Adipose tissue (tissue), 3 donors: ENCODE data around the gene SESN1. TPM values are rescaled to one million over a fixed set of nuclear protein-coding genes. Genes with fewer than 3 reads are reported as not detected.
A peak's percentile ranks its signal among the peaks of the same experiment; 100 is the strongest.
"Not testable (repeated sequence)": the region's sequence is repeated elsewhere in the genome, so short reads cannot be mapped to it uniquely, and the experiment has no call there.

Experiments used
- H3K27ac ChIP-seq: one replicate; pipeline ENCODE4 v1.5.1; 2013; ENCODE audit warnings: low read depth, low read length
- WGBS, 3 donors: extraction: QIAGEN DNeasy Blood & Tissue Kit; methylation state at CpG; one replicate each; pipeline ENCODE4 v1.1.7; 2013; 5-methylcytosine and 5-hydroxymethylcytosine counted together
- polyA plus RNA-seq, 3 donors: library from polyadenylated mRNA; stranded (reverse); fragments of 200-250 nt; gene quantifications; one replicate each; pipeline ENCODE4 v1.2.3, GENCODE V29; 2013
- donor health status: healthy with polysubstance abuse.
- donor health status: Bipolar disorder and iron deficiency.
- donor health status: healthy.

The SESN1 gene
- polyA plus RNA-seq, 3 donors: 15.9 to 61.6 (median 19.5) TPM

DNA sequence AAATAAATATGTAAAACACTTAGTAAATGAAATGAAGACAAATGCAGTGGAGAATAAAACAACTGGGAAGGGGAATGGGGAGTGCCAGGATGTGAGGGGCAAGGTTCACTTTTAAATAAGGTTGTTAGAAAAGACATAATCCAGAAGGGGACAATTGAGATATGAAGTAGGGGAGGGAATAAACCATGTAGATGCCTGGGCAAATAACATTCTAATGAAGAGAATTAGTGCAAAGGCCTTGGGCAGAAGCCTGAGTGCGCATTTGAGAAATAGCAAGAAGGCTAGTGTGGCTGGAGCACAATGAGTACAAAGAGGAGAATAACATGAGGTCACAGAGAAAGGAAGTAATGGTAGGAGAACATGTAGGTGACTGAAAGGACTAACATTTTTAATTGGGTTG is 3.0 kb upstream of the SESN1 start:
- H3K27ac ChIP-seq: no peak overlapping the region
- 91 to 100% (median 94%) methylated on average over 1 of the region's 1 CpG for WGBS, 3 donors

DNA sequence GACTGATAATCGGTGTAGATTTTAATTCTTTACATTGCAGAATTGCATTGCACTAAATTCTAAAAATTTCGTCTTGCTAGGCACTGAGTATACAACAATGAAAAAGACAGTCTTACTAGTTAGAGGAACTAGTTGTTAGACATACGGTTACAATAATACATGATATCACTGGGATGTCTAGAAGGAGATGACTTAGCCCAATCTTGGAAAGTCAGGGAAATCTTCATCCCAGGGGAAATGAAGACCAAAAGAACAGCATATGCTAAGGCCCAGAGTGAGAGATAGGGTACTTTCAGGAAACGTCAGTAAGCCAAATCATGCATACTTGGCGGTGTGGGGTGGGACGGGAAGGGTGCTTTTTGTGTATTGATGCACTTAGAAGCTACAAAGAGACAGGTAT is 1.6 kb upstream of the SESN1 start:
- 46 to 51% (median 47%) methylated on average over 6 of the region's 6 CpGs for WGBS, 3 donors
- no peak overlapping the region for H3K27ac ChIP-seq

DNA sequence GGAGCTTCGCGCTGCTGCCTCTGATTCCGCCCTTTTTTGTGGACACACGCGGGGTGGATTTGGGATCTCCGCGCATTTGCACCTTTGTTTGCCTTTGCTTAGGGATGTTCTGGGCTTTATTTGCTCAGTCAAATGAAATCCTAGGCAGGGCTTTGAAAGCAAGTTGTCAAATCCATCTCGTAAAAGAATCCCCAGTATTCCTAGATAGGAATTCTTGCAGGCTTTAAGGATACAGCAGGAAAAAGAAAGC is 1.1 kb upstream of the SESN1 start:
- WGBS, 3 donors: 1% methylated on average over 8 of the region's 8 CpGs

DNA sequence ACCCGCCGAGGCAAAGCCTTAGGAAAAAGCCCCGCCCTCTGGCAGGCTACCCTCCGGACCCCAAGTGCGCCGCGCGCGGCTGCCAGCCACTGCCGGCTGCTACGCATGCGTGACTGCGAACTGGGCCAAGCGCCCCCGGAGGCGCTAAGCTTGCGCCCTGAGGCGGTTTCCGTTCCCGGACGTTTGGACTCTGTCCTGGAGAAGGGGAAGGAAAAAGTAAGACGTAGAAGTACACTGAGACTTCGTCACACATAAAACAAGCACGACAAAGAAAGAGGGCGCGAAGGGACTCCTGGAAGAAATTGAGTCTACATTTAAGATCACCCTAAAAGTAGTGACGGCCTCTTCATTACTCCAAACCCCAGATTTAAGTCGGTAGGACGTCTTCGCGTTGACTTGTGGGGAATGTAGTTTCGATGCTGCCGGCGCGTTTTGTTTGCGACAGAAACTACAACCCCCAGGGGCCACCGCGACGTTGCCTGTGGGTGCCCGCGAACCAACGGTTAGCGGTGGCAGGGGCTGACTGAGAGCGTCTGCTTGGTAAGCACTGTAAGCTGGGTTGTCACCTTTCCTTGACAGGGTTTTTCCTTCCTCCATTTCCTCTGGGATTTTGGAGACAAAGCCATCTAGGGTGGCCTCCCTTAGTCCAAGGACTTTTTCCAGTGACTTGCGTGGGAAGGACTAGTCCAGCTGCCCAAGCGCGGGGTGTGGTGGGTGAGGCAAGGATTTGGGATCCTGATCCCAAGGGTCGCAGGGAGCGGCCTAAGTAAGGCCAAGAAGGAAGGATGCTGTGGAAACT is 589 bp upstream of the SESN1 start, which contains the start of gene CEP57L1:
TSS of gene CEP57L1 (plus strand) at position 472 of the 799 bp plus-strand sequence. CDS start 49,715 bp downstream, outside the sequence.
- peak within 1 kb of the TSS; percentile 89 for H3K27ac ChIP-seq
- 0% methylated on average over 47 to 49 of the region's 49 CpGs for WGBS, 3 donors

More for the DNA sequence above, 1.1 kb upstream of the SESN1 start:
- H3K27ac ChIP-seq: peak overlapping the region; percentile 32

DNA sequence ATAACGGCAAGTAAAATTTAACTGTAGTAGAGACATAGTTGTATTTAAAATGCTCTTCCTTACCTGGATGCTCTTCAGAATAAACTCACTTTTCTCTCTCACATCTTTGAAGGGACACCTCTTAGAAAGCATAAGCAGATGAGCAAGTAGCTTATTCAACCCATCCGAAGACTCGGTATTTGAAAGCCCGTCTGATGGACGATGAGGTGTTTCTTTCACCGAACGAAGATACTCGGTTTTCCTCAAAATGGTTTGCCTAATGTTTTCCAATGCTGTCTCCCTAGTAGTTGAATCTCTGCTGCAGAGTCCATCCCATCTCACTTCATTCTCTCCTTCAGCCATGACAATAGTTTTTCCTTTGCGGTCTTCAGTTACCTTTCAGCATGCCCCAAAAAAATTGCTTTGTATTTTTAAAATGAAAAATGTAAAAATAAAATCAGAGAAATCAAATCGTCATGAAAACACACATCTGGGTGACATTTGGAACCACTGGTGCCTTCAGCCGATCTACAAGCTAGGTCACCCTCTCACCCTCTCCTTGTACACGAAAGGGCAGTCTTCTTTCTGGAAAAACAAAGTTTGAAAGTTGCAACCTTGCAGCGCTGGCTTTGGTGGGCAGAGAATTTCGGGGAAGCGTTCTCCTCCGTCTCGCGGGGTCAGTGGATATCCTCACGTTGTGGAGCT is 772 bp downstream of the SESN1 start:
- 0 to 1% (median 0%) methylated on average over 19 of the region's 19 CpGs for WGBS, 3 donors

DNA sequence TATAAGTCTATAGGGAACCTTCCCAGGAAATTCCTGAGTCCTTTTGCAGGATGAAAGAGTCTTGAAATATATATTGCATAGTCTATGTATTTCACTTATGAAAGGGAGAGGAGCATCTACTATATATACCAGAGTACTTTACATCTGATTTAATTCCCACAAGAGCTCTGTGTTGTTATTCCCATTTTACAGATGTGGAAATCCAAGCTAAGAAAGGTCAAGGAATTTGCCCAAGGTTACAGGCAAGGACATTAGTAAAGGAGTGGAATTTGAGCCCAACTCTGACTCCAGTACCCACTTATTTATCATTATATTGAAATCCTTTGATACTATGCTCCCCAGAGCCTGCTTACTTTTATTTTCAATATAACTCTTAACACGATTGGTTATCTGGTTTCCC is 2.6 kb downstream of the SESN1 start:
- H3K27ac ChIP-seq: no peak overlapping the region
- WGBS, 3 donors: 16 to 44% (median 19%) methylated on average over 1 of the region's 1 CpG

More for the DNA sequence above, 772 bp downstream of the SESN1 start:
- H3K27ac ChIP-seq: peak overlapping the region; percentile 89

DNA sequence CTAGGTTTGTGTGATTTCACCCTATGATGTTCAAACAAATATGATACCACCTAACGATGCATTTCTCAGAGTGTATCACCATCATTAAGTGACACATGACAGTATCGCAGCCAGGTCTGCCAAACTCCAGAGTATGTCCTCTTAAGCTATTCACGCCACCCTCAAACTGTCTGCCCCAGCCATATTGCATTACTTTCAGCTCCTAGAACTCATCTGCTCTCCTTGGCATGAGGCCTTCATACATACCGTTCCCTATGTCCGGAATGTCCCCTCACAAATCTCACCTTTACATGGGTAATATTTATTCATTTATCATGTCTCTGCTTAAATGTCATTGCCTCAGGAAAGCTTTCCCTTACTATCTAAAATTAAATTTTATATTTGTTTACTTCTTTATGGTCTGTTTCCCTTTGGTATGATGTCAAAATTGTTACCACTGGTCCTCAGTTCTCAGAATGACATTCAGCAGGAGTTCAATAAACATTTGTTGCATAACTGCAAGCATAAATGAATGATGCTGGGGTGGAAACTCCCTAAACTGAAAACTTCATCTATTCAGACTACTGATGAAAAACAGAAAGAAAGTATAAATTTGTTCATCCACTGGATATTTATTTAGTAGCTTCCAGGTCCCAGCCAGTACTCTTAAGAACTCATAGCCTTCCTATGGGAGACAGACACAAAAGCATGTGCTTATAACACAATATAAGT is 3.2 kb downstream of the SESN1 start:
- no peak overlapping the region for H3K27ac ChIP-seq
- WGBS, 3 donors: 94 to 97% (median 97%) methylated on average over 5 of the region's 5 CpGs

DNA sequence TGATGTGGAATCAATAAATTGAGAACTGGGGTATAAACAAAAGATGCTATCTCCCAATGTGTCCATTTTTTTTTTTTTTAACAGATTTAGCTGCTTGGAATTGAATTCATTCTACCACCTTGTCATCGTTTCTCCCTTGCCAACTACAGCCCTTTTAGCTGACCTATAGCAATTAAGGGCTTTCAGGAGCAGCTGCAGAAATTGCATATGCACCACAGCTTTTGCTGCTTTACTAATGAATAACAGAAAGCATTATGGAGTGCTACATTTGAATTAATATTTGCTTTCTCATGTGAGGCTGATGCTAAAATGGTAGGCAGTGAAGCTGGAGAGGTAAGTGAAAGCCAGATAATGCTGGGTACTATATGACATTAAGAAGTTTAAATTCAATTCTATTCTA is 5.7 kb downstream of the SESN1 start:
- no peak overlapping the region for H3K27ac ChIP-seq
- 81 to 89% (median 89%) methylated on average over 1 of the region's 1 CpG for WGBS, 3 donors

DNA sequence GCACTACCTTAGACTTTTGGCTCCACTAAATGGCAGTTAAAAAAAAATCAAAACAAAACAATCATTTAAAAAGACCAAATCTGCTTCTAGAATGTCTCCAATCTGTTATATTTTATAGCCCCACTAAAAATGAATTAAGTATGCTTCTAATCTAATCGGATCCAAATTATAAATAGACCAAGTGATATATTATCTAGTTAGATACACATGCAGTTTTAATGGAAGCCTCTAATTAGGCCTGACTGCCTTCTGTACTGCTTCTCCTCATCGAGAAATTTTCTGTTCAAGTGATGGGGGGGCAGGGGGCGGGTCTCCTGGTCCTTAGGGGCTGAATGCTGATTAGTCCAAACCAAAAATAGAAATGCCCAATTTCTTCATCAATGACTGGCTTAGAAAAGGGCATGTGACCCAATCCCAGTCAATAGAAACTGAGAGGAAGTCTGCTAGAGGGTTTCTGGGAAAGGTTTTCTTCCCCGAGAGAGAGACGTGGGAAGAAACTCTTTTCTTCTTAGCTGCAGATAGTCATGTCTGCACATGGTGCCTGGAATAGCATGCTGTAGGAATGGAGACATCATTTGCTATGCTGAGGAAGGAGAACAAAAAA is 6.9 kb downstream of the SESN1 start:
- H3K27ac ChIP-seq: no peak overlapping the region
- WGBS, 3 donors: 67 to 75% (median 75%) methylated on average over 5 of the region's 5 CpGs

DNA sequence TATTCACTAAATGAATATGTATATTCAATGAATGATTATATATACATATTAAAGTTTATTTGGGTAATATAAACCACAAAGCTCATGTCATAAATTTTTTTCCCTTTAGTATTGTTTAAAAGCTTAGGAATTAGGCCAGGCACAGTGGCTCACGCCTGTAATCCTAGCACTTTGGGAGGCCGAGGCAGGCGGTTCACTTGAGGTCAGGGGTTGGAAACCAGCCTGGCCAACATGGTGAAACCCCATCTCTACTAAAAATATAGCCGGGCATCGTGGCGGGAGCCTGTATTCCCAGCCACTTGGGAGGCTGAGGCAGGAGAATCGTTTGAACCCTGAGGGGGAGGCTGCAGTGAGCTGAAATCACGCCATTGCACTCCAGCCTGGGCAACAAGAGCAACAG is 10.5 kb downstream of the SESN1 start:
- WGBS, 3 donors: 93 to 94% (median 93%) methylated on average over 8 of the region's 8 CpGs

DNA sequence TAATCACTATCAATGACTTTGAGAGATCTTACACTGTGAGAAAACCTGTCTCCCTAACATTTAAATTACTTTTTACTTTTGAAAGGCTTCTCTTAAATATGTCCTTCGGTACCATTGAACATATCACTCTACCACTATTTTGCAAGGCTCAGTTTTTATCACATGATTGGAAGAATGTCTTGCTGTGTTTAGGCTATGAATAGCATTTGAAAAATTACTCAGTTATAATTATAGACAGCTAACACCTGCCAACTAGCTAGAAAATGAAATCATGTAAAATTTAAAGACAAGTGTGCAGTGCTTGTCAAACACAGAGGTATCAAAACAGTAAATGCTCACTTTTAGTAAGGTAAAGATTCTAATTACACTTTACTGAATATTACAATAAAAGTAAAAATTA is 11.0 kb downstream of the SESN1 start:
- WGBS, 3 donors: 88 to 95% (median 88%) methylated on average over 1 of the region's 1 CpG
- H3K27ac ChIP-seq: no peak overlapping the region

More for the DNA sequence above, 10.5 kb downstream of the SESN1 start:
- H3K27ac ChIP-seq: not testable (repeated sequence)

DNA sequence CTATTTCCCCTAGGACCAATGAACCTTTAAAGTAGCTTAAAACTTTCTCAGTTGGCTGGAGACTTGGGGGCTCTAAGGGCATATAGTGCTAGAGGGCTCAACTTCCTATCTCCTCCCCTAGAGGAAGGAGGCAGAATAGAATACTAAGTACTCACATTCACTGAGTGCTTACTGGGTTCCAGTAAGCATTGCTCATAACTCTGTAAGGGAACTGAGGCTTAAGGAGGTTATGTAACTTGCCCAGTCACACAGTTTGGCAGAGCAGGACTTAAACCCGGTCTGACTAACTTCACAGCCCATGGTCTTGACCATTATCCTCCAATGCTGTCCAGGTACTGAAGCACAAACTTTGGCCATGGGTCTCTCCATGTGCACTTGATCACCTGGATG is 12.5 kb downstream of the SESN1 start:
- 57 to 93% (median 75%) methylated on average over 1 of the region's 1 CpG for WGBS, 3 donors
- no peak overlapping the region for H3K27ac ChIP-seq

DNA sequence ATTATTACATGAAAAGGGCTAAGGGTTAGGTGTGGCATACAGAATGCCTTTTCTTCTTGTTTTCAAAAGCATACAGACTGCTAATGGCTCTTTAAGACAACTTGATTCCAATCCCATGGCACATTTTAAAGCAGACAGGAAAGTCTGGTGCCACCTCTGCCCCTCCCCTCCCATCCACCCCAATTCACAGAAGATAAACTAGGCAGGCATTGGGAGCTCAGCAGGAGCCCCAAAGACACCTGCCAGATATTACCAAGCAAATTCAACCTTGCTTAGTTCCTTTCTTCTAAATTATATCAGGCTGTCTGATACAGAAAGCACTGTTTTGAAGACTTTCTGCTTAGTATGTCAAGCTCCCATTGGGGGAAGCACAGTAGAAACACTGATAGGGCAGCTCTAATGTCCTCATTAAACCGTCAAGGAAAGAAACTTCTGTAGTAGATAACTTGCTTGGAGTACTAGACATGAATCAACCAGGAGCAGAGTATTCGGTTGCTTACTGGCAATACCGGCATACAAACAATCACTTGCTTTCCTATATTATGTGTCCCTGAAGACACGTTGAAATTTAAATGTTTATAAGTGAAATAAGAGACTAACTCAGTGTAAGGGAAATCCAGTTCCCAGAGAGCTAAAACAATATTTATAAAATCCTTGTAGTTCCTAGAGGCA is 13.0 kb downstream of the SESN1 start:
- H3K27ac ChIP-seq: no peak overlapping the region
- WGBS, 3 donors: 79 to 84% (median 80%) methylated on average over 4 of the region's 4 CpGs

DNA sequence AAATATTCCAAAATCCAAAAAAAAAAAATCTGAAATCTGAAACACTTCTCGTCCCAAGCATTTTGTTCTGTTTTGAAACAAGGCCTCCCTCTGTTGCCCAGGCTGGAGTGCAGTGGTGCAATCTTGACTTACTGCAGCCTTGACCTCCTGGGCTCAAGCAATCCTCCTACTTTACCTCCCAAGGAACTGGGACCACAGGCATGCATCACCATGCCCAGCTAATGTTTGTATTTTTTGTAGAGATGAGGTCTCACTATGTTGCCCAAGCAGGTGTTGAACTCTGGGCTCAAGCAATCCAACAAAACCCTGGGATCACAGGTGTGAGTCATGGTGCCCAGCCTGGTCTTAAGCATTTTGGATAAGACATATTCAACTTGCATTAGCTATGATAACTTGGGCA is 13.6 kb downstream of the SESN1 start:
- H3K27ac ChIP-seq: no peak overlapping the region
- 48 to 74% (median 51%) methylated on average over 1 of the region's 1 CpG for WGBS, 3 donors

DNA sequence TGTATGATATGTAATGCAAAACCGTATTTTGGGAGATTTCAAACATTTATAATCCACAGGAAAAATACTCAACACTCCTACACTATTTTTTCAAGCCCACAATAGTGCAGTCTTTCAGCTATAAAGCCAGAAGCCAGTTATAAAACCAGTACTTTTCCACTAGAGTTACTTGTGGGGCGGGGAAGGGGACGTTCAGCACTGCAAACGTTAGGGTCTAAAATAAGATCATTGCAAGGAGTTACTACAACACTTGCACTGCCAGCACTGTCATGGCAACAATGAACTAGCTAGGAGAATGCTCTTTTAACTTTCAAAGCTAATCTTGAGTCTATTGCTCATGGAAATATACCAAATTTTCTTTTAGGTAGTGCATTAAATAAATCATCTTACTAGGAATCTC is 14.7 kb downstream of the SESN1 start:
- 30 to 52% (median 34%) methylated on average over 4 of the region's 4 CpGs for WGBS, 3 donors
- no peak overlapping the region for H3K27ac ChIP-seq

DNA sequence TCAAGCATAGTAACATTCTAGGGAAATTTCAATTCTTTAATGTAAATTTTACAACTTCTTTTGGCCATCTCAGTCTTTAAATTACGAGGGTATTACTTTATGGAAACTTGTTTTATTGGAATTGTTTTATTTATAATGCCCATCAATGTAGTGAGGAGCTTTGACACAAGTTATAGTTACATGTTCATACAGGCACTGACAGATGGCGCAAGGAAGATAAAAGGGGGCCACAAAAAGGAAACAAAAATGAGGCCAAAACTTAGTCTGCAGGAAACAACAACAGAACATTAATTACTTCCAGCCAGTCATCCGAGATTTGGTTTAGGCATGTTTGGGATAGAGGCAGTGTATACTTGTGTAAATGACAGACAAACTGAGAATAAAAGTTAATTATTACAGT is 18.3 kb downstream of the SESN1 start:
- 49 to 64% (median 52%) methylated on average over 3 of the region's 3 CpGs for WGBS, 3 donors
- H3K27ac ChIP-seq: no peak overlapping the region

DNA sequence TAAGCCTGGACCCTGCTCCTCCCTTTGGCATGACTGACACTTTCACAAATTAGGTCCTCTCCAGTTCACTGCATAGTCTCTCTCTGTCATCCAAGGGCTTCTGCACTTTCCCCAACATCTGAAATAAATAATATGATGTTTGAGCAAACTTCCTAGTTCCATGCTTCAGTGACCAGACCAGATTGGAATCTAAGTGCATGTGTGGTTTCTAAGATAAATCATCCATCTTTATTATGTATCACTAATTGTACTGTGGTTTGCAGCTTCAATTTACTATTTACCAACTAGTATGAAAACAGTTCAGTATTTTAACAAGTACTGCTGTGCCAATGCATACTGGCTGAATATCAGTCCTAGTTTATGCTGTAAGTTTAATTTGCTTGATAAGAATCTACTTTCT is 18.7 kb downstream of the SESN1 start:
- no peak overlapping the region for H3K27ac ChIP-seq

DNA sequence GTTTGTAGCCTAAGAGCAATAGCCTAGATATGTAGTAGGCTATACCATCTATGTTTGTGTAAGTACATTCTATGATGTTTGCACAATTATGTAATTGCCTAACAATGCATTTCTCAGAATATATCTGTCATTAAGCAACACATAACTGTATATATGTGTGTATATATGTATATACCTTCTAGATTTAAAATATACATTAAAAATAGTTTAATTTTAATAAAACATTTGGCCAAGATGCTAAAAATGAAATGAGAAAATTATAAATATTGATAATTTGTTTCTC is 20.6 kb downstream of the SESN1 start:
- H3K27ac ChIP-seq: no peak overlapping the region
